Diencephalon (tissue), 1 donor: ENCODE results near the gene ABCD4. TPM values are rescaled to one million over a fixed set of nuclear protein-coding genes. Genes with fewer than 3 reads are reported as not detected.

Experiments used
- total RNA-seq: library from RNA; depleted of rRNA; stranded (reverse); fragments of >200 nt; gene quantifications from one replicate; pipeline ENCODE4 v1.2.3, GENCODE V29; 2014

The ABCD4 gene
- 31.8 TPM for total RNA-seq

GRCh38 chr14:74302634-74303569 is at the start of gene ABCD4:
ABCD4 (minus strand) TSS chr14:74302934; CDS start chr14:74302912, 22 bp downstream.

GRCh38 chr14:74348241-74348734 is 45.6 kb upstream of the ABCD4 start, which contains the start of gene VRTN:
VRTN (plus strand) TSS chr14:74348471; CDS start chr14:74356784, 8,313 bp downstream.

GRCh38 chr14:74238974-74239847 is 63.5 kb downstream of the ABCD4 start, which contains the start of gene VSX2:
VSX2 (plus strand) TSS chr14:74239449; CDS start chr14:74239562, 113 bp downstream.

Other genes starting within 250 kb of the ABCD4 start
- gene ALDH6A1, start 218.5 kb downstream of the ABCD4 start, total RNA-seq, result 68.7 TPM
- gene LIN52, start 218.0 kb downstream of the ABCD4 start, total RNA-seq, result 26.3 TPM
- not detected for gene VSX2, start 63.5 kb downstream of the ABCD4 start, total RNA-seq
- gene VRTN, start 45.5 kb upstream of the ABCD4 start, total RNA-seq, result not detected
- gene SYNDIG1L, start 123.3 kb upstream of the ABCD4 start, total RNA-seq, result 32.8 TPM
- 31.8 TPM for gene NPC2, start 190.4 kb upstream of the ABCD4 start, total RNA-seq
- gene ISCA2, start 190.8 kb upstream of the ABCD4 start, total RNA-seq, result 25.4 TPM